ENCODE measurements around the gene OR1I1. TPM values are rescaled to one million over a fixed set of nuclear protein-coding genes. Genes with fewer than 3 reads are reported as not detected.

OR1I1 gene
- total RNA-seq, 5 donors from 2014 or later (not counting 1 experiment from before 2014, with no cell fraction given) = not detected

DNA sequence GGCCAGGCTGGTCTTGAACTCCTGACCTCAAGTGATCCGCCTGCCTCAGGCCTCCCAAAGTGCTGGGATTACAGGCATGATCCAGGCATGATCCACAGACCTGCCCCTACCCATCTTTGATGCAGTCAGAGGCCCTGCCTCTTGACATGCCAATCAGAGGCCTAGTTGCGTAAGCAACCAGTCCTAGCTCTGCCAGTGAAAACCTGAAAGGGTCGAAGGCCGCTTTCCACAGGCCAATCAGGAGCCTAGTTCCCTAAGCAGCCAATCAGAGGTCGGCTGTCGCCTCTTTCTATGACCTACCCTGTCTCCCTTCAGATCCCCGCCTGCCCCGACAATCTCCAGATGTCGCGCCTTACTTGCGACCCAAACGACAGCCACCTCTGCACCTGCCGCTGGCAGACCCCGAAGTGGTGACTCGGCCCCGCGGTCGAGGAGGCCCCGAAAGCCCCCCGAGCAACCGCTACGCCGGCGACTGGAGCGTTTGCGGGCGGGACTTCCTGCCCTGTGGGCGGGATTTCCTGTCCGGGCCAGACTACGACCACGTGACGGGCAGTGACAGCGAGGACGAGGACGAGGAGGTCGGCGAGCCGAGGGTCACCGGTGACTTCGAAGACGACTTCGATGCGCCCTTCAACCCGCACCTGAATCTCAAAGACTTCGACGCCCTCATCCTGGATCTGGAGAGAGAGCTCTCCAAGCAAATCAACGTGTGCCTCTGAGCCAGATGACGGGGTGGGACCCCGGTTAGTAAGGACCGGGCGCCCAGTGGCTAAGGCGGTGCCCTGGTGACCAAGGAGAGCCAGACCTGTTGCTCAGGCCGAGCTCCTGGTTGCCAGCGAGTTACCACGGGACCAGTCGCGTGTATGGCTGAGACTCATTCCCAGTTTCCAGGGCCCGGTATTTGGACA lies 31.5 kb downstream of the OR1I1 start:
- Mint-ChIP-seq H3K4me1 (peaks cover 0 to 2% (median under 1%) of the 10 kb centered on the region in 3 donors), H3K4me3 (no peak overlapping the region), H3K27ac (no peak overlapping the region), H3K36me3 (peaks cover 22% of the 10 kb centered on the region), H3K27me3 (peaks cover 0 to 2% of the 10 kb centered on the region in 2 donors), H3K9me3 (no peaks in the 10 kb centered on the region)
- Histone ChIP-seq H3K4me1 (ENCODE audit: control insufficient read depth in 1 of 2, extremely low read depth in 1 of 2, insufficient read depth in 2 of 2, low read length in 2 of 2) (peaks cover 0 to 4% of the 10 kb centered on the region in 2 experiments), H3K36me3 (ENCODE audit: control insufficient read depth in 2 of 2, extremely low read depth in 1 of 2, insufficient read depth in 1 of 2, low read length in 1 of 2) (peaks cover 20 to 39% of the 10 kb centered on the region in 2 donors), H3K27ac (ENCODE audit: low read length) (no peak overlapping the region), H3K27me3 (replicated peaks in 1 of 2; ENCODE audit: control insufficient read depth in 2 of 2, extremely low read depth in 1 of 2, insufficient read depth in 2 of 2, low read length in 1 of 2) (peaks cover 0 to 10% of the 10 kb centered on the region in 2 experiments), H3K4me3 (ENCODE audit: control insufficient read depth in 1 of 2, extremely low read depth in 1 of 2, low read length in 1 of 2) (no peak overlapping the region), H3K9me3 (no peaks in the 10 kb centered on the region)
- no peak for ATAC-seq (replicated peaks in 1 of 4)
- ChIA-PET POLR2A (no interaction called here), CTCF (no interaction called here)
- no peak for DNase-seq
- 95% methylated on average over 57 of the region's 58 CpGs for WGBS (ENCODE audit: insufficient coverage)

GRCh38 chr19:15114153-15114540 lies 32.1 kb downstream of the OR1I1 start:
- no peak for DNase-seq
- POLR2A ChIA-PET = no interaction called here
- Histone ChIP-seq H3K27me3 (replicated peaks in 1 of 2; ENCODE audit: control insufficient read depth in 2 of 2, extremely low read depth in 1 of 2, insufficient read depth in 2 of 2, low read length in 1 of 2) (peaks cover 0 to 4% of the 10 kb centered on the region in 2 experiments), H3K9me3 (no peaks in the 10 kb centered on the region), H3K4me1 (ENCODE audit: control insufficient read depth in 1 of 2, extremely low read depth in 1 of 2, insufficient read depth in 2 of 2, low read length in 2 of 2) (no peaks in the 10 kb centered on the region), H3K36me3 (ENCODE audit: control insufficient read depth in 2 of 2, extremely low read depth in 1 of 2, insufficient read depth in 1 of 2, low read length in 1 of 2) (peaks cover 20 to 45% of the 10 kb centered on the region in 2 donors), H3K4me3 (ENCODE audit: control insufficient read depth in 1 of 2, extremely low read depth in 1 of 2, low read length in 1 of 2) (no peak overlapping the region), H3K27ac (ENCODE audit: low read length) (no peak overlapping the region)
- Mint-ChIP-seq H3K27ac (no peak overlapping the region), H3K9me3 (no peaks in the 10 kb centered on the region), H3K27me3 (no peaks in the 10 kb centered on the region), H3K4me3 (no peak overlapping the region), H3K36me3 (peaks cover 28% of the 10 kb centered on the region), H3K4me1 (no peaks in the 10 kb centered on the region)
- CTCF ChIA-PET = no interaction called here
- WGBS (ENCODE audit: insufficient coverage) = 100% methylated on average over 4 of the region's 7 CpGs
- ATAC-seq (replicated peaks in 1 of 4) = no peak

GRCh38 chr19:15115080-15115479 lies 33.1 kb downstream of the OR1I1 start:
- Histone ChIP-seq H3K27me3 (replicated peaks in 1 of 2; ENCODE audit: control insufficient read depth in 2 of 2, extremely low read depth in 1 of 2, insufficient read depth in 2 of 2, low read length in 1 of 2) (no peaks in the 10 kb centered on the region), H3K36me3 (ENCODE audit: control insufficient read depth in 2 of 2, extremely low read depth in 1 of 2, insufficient read depth in 1 of 2, low read length in 1 of 2) (peaks cover 20 to 53% of the 10 kb centered on the region in 2 donors), H3K9me3 (no peaks in the 10 kb centered on the region), H3K27ac (ENCODE audit: low read length) (no peak overlapping the region), H3K4me3 (ENCODE audit: control insufficient read depth in 1 of 2, extremely low read depth in 1 of 2, low read length in 1 of 2) (no peak overlapping the region), H3K4me1 (ENCODE audit: control insufficient read depth in 1 of 2, extremely low read depth in 1 of 2, insufficient read depth in 2 of 2, low read length in 2 of 2) (no peaks in the 10 kb centered on the region)
- 98% methylated on average over 13 of the region's 13 CpGs for WGBS (ENCODE audit: insufficient coverage)
- Mint-ChIP-seq H3K27me3 (no peaks in the 10 kb centered on the region), H3K4me1 (no peaks in the 10 kb centered on the region), H3K27ac (no peak overlapping the region), H3K4me3 (no peak overlapping the region), H3K9me3 (no peaks in the 10 kb centered on the region), H3K36me3 (peaks cover 28% of the 10 kb centered on the region)
- no peak for ATAC-seq (replicated peaks in 1 of 4)
- ChIA-PET POLR2A (no interaction called here), CTCF (no interaction called here)
- DNase-seq = no peak

DNA sequence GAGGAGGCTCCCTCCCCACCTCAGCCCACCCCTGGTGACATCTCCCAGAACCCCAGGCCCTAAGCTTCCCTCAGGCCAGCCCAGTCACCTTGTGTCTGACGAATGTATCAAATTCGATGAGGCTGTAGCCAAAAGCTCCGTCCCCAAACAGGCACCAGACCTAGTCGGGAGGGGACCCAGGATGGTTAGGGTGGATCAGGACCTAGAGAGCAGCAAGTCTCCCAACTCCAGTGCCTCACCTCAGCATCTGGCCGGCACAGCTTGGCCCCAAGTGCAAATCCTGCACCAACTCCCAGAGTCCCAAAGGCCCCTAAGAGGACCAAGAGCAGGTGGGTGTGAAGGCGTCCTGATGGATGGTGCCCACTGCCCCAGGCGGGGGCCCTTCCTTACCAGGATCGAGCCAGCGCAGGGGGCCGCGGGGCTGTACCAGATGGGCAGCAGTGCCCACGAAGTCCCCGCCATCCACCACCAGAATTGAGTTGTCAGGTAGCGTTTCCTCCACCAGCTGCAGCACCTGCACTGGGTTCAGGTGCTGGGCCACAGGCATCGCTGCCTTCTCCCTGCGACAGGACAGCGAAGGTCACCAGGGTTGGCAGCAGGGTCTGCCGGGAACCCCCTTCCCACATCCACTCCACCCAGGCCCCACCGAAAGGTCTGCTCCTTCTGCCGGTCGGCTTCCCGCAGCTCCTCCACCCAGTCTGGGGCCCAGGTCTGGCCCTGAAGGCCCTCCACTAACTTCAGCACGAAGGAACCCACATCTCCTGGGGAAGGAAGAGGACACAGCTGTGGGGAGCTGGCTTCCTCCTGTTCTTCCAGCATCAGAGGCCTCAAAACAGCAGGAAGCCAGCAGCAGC lies 34.0 kb downstream of the OR1I1 start:
- 85% methylated on average over 13 of the region's 23 CpGs for WGBS (ENCODE audit: insufficient coverage)
- Mint-ChIP-seq H3K27me3 (no peaks in the 10 kb centered on the region), H3K27ac (no peak overlapping the region), H3K4me1 (no peaks in the 10 kb centered on the region), H3K4me3 (no peak overlapping the region), H3K36me3 (peaks cover 35% of the 10 kb centered on the region), H3K9me3 (no peaks in the 10 kb centered on the region)
- H3K27me3 ChIP-seq (replicated peaks in 1 of 2; ENCODE audit: control insufficient read depth in 2 of 2, extremely low read depth in 1 of 2, insufficient read depth in 2 of 2, low read length in 1 of 2) = no peaks in the 10 kb centered on the region
- no peaks in the 10 kb centered on the region for H3K9me3 ChIP-seq
- CTCF ChIA-PET = no interaction called here
- peaks cover 21 to 62% of the 10 kb centered on the region in 2 donors for H3K36me3 ChIP-seq (ENCODE audit: control insufficient read depth in 2 of 2, extremely low read depth in 1 of 2, insufficient read depth in 1 of 2, low read length in 1 of 2)
- no peak overlapping the region for H3K4me3 ChIP-seq (ENCODE audit: control insufficient read depth in 1 of 2, extremely low read depth in 1 of 2, low read length in 1 of 2)
- ATAC-seq (replicated peaks in 1 of 4) (no peak), DNase-seq (no peak)
- POLR2A ChIA-PET = no interaction called here
- H3K4me1 ChIP-seq (ENCODE audit: control insufficient read depth in 1 of 2, extremely low read depth in 1 of 2, insufficient read depth in 2 of 2, low read length in 2 of 2) = no peaks in the 10 kb centered on the region
- H3K27ac ChIP-seq (ENCODE audit: low read length) = no peak overlapping the region

DNA sequence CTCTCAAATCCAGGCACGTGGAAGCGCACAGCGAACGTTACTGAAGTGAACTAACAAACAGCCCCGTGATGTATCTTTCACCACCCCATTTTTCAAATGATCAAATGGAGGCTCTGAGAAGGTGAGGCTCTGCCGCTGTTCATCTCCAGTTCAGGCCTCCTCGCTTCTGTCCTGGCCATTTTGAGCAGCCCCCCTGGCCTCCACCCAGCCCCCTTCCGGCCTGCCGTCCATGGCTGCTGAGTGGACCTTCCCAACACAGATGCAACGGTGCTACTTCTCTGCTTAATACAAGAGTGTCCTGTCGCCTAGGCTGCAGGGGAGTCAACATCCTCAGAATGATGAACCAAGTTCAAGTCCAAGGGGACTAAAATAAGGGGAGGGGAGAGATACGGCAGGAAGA lies 34.8 kb downstream of the OR1I1 start:
- peaks cover 27 to 63% of the 10 kb centered on the region in 2 donors for H3K36me3 ChIP-seq (ENCODE audit: control insufficient read depth in 2 of 2, extremely low read depth in 1 of 2, insufficient read depth in 1 of 2, low read length in 1 of 2)
- no peak overlapping the region for H3K27ac Mint-ChIP-seq
- WGBS (ENCODE audit: insufficient coverage) = 97% methylated on average over 10 of the region's 12 CpGs

DNA sequence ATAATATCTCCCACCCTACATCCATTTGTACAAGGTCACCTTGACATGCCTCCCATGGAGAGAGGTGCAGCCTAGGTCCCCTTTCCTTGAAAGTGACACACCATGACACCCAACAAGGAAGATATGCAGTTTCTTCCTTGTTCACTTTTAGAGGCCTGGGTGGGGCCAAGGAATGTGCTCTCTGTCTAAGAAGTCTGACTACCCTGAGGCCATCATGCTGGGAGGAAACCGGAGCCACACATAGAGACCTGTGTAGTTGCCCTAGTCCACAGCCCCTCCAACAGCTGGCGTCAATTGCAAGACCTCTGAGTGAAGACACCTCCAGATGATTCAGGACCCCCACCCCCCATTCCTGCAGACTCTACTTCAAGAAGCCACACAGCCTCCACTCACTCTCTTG lies 36.2 kb downstream of the OR1I1 start:
- no peaks in the 10 kb centered on the region for H3K9me3 Mint-ChIP-seq
- peaks cover 48% of the 10 kb centered on the region for H3K36me3 Mint-ChIP-seq
- POLR2A ChIA-PET = no interaction called here
- peaks cover 27 to 63% of the 10 kb centered on the region in 2 donors for H3K36me3 ChIP-seq (ENCODE audit: control insufficient read depth in 2 of 2, extremely low read depth in 1 of 2, insufficient read depth in 1 of 2, low read length in 1 of 2)
- H3K27ac ChIP-seq (ENCODE audit: low read length) = no peak overlapping the region
- H3K4me1 Mint-ChIP-seq = peaks cover 0 to 2% (median 0%) of the 10 kb centered on the region in 3 donors
- no peaks in the 10 kb centered on the region for H3K4me1 ChIP-seq (ENCODE audit: control insufficient read depth in 1 of 2, extremely low read depth in 1 of 2, insufficient read depth in 2 of 2, low read length in 2 of 2)
- H3K27me3 ChIP-seq (replicated peaks in 1 of 2; ENCODE audit: control insufficient read depth in 2 of 2, extremely low read depth in 1 of 2, insufficient read depth in 2 of 2, low read length in 1 of 2) = no peaks in the 10 kb centered on the region
- H3K4me3 ChIP-seq (ENCODE audit: control insufficient read depth in 1 of 2, extremely low read depth in 1 of 2, low read length in 1 of 2) = no peak overlapping the region
- H3K27ac Mint-ChIP-seq = no peak overlapping the region
- H3K9me3 ChIP-seq = no peaks in the 10 kb centered on the region
- ATAC-seq (replicated peaks in 1 of 4) (no peak), DNase-seq (no peak)
- CTCF ChIA-PET = no interaction called here
- no peak overlapping the region for H3K4me3 Mint-ChIP-seq
- no peaks in the 10 kb centered on the region for H3K27me3 Mint-ChIP-seq
- WGBS (ENCODE audit: insufficient coverage) = 94% methylated on average over 2 of the region's 2 CpGs

More for the DNA sequence above, 34.8 kb downstream of the OR1I1 start:
- CTCF ChIA-PET = no interaction called here
- ATAC-seq (replicated peaks in 1 of 4) (no peak), DNase-seq (no peak)
- H3K4me3 ChIP-seq (ENCODE audit: control insufficient read depth in 1 of 2, extremely low read depth in 1 of 2, low read length in 1 of 2) = no peak overlapping the region
- no peak overlapping the region for H3K27ac ChIP-seq (ENCODE audit: low read length)
- Mint-ChIP-seq H3K4me3 (no peak overlapping the region), H3K9me3 (no peaks in the 10 kb centered on the region), H3K27me3 (no peaks in the 10 kb centered on the region), H3K36me3 (peaks cover 41% of the 10 kb centered on the region), H3K4me1 (no peaks in the 10 kb centered on the region)
- H3K27me3 ChIP-seq (replicated peaks in 1 of 2; ENCODE audit: control insufficient read depth in 2 of 2, extremely low read depth in 1 of 2, insufficient read depth in 2 of 2, low read length in 1 of 2) = no peaks in the 10 kb centered on the region
- POLR2A ChIA-PET = no interaction called here
- H3K9me3 ChIP-seq = no peaks in the 10 kb centered on the region
- H3K4me1 ChIP-seq (ENCODE audit: control insufficient read depth in 1 of 2, extremely low read depth in 1 of 2, insufficient read depth in 2 of 2, low read length in 2 of 2) = no peaks in the 10 kb centered on the region

Data from T-cell (primary cell).